ENCODE data around the gene SLC9A4.

SLC9A4 gene

DNA sequence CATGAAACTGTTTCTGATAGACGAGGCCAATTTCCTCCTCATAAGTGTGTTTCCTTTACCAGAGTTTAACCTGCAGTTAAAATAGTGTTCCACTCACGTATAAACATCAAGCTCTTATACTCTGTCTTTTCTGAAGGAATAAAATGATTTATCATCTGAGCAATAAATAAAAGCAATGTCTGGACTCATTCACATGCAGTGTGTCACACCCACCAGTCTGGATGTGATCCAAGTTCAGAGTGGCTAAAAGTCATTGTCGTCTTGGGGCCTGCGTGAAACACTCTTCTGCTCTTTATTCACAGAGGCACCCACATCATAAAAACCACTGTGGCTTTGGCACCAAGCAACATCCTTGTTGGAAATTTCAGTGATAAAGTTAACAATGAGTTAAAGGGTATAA is 19.5 kb upstream of the SLC9A4 start:
- DNase-seq: no peak

- no peak for DNase-seq
Measured at GRCh38 chr2:102455061-102455670, 17.9 kb upstream of the SLC9A4 start.

GRCh38 chr2:102460467-102460866 is 12.6 kb upstream of the SLC9A4 start:
- DNase-seq: no peak

DNA sequence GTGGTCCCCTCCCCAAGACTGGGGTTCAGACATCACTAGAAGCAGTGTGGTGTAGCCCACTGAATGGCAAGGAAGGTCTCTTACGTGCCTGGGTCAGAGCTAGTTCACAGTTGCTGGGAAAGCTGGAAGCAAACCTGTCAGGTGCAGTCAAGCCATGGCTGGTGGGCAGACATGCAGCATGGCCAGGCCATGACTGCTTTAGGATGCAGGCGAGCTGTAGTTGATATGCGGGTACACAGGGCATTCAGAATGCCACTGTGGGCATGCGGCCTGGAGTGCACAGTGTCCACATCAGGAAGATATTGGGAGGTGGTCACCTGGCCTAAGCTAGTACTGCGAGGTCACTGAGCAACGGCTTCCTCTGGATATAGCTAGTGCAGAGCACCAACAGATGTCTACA is 11.8 kb upstream of the SLC9A4 start:
- no peak for DNase-seq

- no peak for DNase-seq
Measured at GRCh38 chr2:102463160-102463559, 9.9 kb upstream of the SLC9A4 start.

DNA sequence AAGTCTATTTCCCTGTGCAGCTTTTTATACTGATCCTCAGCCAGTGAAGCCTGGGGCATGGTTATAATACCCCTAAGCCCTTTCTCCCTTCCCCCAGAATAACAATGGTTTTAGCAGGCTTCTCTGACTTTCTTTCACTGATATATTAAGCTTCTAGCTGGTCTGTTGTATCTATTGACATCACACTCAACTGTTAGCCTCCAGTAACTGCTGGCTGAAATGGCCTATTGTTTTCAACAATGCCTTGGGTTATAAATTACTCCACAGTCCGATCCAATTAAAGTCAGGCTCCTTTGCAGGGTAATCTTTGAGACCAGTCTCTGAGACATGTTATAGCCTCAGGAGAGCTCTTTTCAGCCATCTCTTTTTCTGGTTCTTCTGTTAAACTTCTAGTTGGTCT is 2.9 kb upstream of the SLC9A4 start:
- no peak for DNase-seq

DNA sequence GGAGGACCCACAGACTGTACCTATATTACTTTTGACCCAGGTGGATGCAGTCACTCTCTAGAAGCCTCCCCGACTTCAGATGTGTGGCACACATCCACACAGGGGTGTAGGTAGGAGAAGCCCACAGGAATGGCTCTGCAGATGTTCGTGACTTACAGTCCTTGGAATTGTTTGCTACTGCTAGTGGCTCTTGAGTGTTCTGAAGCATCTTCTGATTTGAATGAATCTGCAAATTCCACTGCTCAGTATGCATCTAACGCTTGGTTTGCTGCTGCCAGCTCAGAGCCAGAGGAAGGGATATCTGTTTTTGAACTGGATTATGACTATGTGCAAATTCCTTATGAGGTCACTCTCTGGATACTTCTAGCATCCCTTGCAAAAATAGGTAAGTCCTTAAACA is 605 bp downstream of the SLC9A4 start:
- no peak for DNase-seq

DNA sequence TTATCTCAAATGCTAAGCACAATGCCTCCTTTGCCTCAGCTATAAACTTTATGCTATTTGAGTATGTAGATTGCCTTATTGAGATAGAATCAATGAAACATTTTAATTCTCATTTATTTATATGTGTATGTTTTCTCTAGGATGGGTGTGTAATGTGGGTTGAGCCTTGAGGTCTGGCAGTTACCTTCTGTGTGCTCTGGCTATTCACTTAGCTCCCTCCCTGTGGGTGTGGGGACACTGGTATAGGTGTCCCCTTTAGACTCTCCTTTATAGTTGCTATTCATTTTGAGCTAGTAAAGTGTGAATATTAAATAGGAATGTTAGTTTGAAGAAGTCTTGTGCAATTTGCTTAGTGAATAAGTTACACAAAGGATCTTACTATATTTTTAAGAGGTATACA is 1.8 kb downstream of the SLC9A4 start:
- no peak for DNase-seq

GRCh38 chr2:102478686-102479470 is 5.9 kb downstream of the SLC9A4 start:
- DNase-seq: no peak

DNA sequence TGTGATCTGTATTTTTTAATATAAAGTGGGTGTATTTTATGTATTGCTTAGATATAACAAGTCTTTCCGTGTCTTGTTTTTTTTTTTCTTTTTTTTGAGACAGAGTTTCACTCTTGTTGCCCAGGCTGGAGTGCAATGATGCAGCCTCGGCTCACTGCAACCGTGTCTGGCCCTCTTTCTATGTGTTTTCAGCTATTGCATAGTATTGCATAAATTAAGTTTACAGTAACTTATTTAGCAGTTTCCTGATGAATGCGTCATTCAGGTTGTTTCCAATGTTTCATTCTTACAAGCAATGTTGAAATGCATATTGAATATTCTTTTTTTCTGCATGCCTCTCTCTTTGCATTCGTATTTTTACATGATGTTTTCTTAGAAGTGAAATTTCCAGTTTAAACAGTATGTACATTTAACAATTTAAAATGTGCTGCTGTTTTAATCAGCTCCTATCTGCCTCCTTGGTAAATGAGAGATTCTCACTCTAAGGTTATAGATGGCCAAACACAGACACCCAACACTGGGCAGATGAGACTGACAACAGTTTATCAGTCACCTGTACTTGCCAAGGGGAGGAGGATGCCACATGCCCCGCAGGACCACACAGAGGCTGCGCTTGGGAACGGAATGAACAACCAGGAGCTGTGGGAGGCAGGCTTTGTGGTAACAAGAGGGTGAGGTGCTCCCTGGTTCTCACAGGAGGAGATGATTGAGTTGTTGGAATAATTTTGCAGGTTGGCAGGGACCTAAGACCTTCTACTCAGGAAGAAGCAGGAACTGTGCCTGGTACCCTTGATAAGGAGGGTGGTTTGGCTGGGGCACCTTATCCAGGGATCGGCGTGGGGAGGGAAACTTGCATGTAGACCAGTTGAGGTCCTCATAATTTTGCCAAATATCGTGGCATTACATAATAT is 7.5 kb downstream of the SLC9A4 start:
- DNase-seq: peak; percentile 23

DNA sequence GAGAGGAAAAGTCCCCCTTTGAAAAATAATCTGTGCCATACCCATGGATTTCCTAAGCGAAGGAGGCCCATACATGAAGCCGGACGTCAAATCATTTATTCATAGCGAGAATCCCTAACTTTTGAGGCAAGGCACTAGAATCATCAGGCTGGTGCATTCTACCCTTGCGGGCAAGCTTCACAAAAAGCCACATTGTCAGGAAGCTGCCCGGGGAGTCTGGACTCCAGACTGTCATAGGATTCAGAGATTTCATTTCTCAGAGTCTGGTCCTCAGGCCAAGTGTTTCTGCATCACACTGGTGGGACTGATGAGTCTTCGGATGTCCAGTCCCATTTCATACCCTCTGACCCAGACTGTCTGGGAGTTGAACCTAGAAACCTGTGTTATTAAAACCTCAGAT is 8.9 kb downstream of the SLC9A4 start:
- DNase-seq: no peak

- no peak for DNase-seq
Measured at GRCh38 chr2:102483086-102483485, 10.1 kb downstream of the SLC9A4 start.

- DNase-seq: no peak
Measured at GRCh38 chr2:102484310-102485061, 11.5 kb downstream of the SLC9A4 start.

- DNase-seq: no peak
Measured at GRCh38 chr2:102485147-102485785, 12.2 kb downstream of the SLC9A4 start.

GRCh38 chr2:102486941-102487702 is 14.1 kb downstream of the SLC9A4 start:
- no peak for DNase-seq

DNA sequence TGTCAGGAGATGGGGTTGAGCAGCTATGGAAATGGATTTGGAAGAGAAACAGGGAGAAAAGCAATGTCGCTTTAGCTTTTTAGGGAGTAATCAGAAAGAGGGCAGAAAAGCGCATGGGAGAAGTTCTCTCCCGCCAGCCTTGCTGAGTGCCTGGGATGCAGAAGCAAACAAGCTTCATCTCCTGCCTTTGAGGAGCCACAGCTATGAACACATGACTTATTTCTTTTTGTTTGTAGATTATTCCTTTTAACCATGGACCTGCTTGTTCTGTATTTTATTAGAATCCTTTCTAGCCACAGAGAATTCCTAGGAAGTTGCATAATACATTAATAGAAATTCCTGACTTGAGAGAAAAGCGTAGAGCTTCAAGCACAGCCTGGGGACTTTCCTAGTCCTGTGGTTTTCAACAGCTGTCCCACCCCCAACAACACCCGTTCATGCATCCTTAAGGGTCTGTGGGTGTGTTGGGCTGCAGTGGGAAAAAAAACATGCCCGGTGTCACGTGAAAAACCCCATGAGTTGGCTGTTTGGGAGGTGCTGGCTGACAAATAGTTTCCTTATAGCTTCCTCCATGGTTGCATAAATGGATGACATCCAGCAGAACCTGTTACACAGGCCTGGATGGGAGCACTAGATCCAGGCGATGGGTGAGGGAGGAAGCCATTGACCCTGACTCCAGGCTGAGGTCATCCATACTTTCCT is 14.9 kb downstream of the SLC9A4 start:
- no peak for DNase-seq

GRCh38 chr2:102489646-102490045 is 16.6 kb downstream of the SLC9A4 start:
- DNase-seq: peak; percentile 42

DNA sequence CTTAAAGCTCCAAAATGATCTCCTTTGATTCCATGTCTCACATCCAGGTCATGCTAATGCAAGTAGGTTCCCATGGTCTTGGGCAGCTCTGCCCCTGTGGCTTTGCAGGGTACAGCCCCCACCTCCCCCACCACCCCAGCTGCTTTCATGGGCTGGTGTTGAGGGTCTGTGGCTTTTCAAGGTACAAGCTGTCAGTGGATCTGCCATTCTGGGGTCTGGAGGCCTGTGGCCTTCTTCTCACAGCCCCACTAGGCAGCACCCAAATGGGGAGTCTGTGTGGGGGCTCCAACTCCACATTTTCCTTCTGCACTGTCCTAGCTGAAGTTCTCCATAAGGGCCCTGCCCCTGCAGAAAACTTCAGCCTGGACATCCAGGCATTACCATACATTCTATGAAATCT is 19.0 kb downstream of the SLC9A4 start:
- no peak for DNase-seq

- DNase-seq: no peak
Measured at GRCh38 chr2:102494570-102494969, 21.5 kb downstream of the SLC9A4 start.

- DNase-seq: peak; percentile 10
Measured at GRCh38 chr2:102498414-102498813, 25.4 kb downstream of the SLC9A4 start.

DNA sequence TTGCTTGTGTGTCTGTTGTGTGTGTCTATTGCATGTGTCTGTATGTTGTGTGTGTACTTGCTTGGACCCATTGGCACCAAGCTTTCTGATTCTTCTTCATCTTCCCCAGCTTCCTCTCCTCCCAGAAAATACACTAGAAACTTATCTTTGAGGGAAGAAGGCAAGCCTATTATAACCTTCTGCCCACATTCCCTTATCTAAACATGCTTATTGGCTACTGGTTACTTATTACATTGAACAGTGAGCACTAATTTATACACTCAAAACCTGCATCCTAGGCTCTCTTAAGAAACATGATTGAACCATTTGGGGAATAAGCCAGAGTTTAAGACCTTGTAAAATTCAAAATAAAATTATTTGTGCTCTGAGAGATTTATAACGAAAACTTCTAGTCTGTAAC is 26.5 kb downstream of the SLC9A4 start:
- no peak for DNase-seq

Data from activated CD4-positive, alpha-beta T cell treated with anti-CD3 and anti-CD28 coated beads, Interleukin-2, amount 50 U/mL, for 16 hours (primary cell).